A673 (cell line): ENCODE measurements around the gene PLD1. TPM values are rescaled to one million over a fixed set of nuclear protein-coding genes. Genes with fewer than 3 reads are reported as not detected.

Experiments
- BruUV-seq: library from RNA; stranded (reverse); fragments of 400-500 nt; replicated peaks from 2 replicates; lab custom pipeline; 2021; lab: Mats Ljungman, UMichigan
- CTCF ChIA-PET: fragments of 300-600 bp; sonication (Branson Sonifier 250); formaldehyde crosslinking; loops from one replicate; lab custom pipeline; 2022; ENCODE audit warnings: antibody characterized with exemption; lab: Charles Lee
- POLR2A ChIA-PET: fragments of 300-600 bp; sonication (Branson Sonifier 250); formaldehyde crosslinking; loops from one replicate; lab custom pipeline; 2022; ENCODE audit warnings: antibody characterized with exemption; ENCODE audit not compliant: low non-redundant PET; lab: Charles Lee
- DNase-seq: peaks from one replicate; pipeline ENCODE4 v3.0.0-alpha.2; 2015; ENCODE audit warnings: low spot score
- H3K27ac ChIP-seq: fragments of 200-600 bp; sonication (generic); 2 replicates; pipeline ENCODE4 v1.5.1; 2016; ENCODE audit warnings: mixed run types, low read depth, mild to moderate bottlenecking, mixed read lengths, antibody characterized with exemption, low read length; ENCODE audit not compliant: poor library complexity, severe bottlenecking
- H3K27me3 ChIP-seq: fragments of 200-600 bp; sonication (generic); replicated peaks from 2 replicates; pipeline ENCODE4 v1.6.1; 2017; ENCODE audit warnings: mixed run types, low read depth, mild to moderate bottlenecking, mixed read lengths, antibody characterized with exemption, low read length; ENCODE audit not compliant: insufficient read depth, poor library complexity
- H3K36me3 ChIP-seq: fragments of 200-600 bp; sonication (generic); 2 replicates; pipeline ENCODE4 v1.6.1; 2016; ENCODE audit warnings: mixed run types, mild to moderate bottlenecking, mixed read lengths, antibody characterized with exemption, low read length; ENCODE audit not compliant: insufficient read depth, poor library complexity, severe bottlenecking
- H3K4me1 ChIP-seq: fragments of 200-600 bp; sonication (generic); 2 replicates; pipeline ENCODE4 v1.6.1; 2017; ENCODE audit warnings: mixed run types, mild to moderate bottlenecking, mixed read lengths, antibody characterized with exemption, low read length; ENCODE audit not compliant: insufficient read depth, poor library complexity, severe bottlenecking
- H3K4me3 ChIP-seq: fragments of 200-600 bp; sonication (generic); 2 replicates; pipeline ENCODE4 v1.5.1; 2016; ENCODE audit warnings: low read depth, mixed run types, mild to moderate bottlenecking, mixed read lengths, low read length; ENCODE audit not compliant: poor library complexity, severe bottlenecking
- H3K9me3 ChIP-seq: fragments of 200-600 bp; sonication (generic); 2 replicates; pipeline ENCODE4 v1.6.1; 2016; ENCODE audit warnings: mixed run types, low read depth, mild to moderate bottlenecking, mixed read lengths, antibody characterized with exemption, low read length; ENCODE audit not compliant: poor library complexity, severe bottlenecking
- EZH2 ChIP-seq: fragments of 200-600 bp; sonication (generic); IDR thresholded peaks from 2 replicates; pipeline ENCODE4 v1.6.1; 2017; ENCODE audit warnings: borderline replicate concordance, low read depth, mild to moderate bottlenecking, mixed read lengths, antibody characterized with exemption, low read length; ENCODE audit not compliant: poor library complexity, severe bottlenecking
- intact Hi-C: fragments of 100-400 bp; cut with micrococcal nuclease; formaldehyde crosslinking; loops from one replicate; pipeline ENCODE4 v1.10.0; 2022; ENCODE audit not compliant: unreplicated experiment
- total RNA-seq: library from RNA; stranded (reverse); gene quantifications from 2 replicates; pipeline ENCODE4 v1.2.3, GENCODE V29; 2021
- TF ChIP-seq, protein P1 (sequence below): fragments of 300-800, 200-600 bp; sonication (generic); conservative IDR thresholded peaks from 2 replicates; pipeline ENCODE4 v1.5.1; 2017; ENCODE audit warnings: low read depth, mild to moderate bottlenecking, antibody characterized with exemption, low read length, moderate library complexity, mixed read lengths

The PLD1 gene
- total RNA-seq, 1 experiment from 2014 or later, result 3.2 TPM

DNA sequence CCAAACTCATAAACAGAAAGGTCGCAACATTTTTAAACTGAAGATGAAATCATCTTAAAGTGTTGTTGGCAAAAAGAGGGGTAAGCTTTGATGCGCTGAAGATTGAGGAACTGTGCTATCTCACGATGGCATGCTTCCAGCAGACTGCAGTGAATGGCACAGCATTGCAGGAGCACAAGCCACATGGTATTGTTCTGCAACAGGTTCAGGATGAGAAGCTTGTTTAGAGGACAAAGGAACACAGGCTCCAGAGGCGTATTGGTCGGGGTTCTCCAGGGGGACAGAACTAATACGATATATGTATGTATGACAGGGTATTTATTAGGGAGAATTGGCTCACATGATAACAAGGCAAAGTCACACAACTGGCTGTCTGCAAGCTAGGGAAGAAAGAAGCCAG, 13.8 kb upstream of the PLD1 start:
- TF ChIP-seq, protein P1, sequence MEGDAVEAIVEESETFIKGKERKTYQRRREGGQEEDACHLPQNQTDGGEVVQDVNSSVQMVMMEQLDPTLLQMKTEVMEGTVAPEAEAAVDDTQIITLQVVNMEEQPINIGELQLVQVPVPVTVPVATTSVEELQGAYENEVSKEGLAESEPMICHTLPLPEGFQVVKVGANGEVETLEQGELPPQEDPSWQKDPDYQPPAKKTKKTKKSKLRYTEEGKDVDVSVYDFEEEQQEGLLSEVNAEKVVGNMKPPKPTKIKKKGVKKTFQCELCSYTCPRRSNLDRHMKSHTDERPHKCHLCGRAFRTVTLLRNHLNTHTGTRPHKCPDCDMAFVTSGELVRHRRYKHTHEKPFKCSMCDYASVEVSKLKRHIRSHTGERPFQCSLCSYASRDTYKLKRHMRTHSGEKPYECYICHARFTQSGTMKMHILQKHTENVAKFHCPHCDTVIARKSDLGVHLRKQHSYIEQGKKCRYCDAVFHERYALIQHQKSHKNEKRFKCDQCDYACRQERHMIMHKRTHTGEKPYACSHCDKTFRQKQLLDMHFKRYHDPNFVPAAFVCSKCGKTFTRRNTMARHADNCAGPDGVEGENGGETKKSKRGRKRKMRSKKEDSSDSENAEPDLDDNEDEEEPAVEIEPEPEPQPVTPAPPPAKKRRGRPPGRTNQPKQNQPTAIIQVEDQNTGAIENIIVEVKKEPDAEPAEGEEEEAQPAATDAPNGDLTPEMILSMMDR, result no peak
- DNase-seq, result no peak
- Histone ChIP-seq H3K27me3 (no peaks in the 10 kb centered on the region), H3K4me3 (no peak overlapping the region), H3K4me1 (peaks cover 10% of the 10 kb centered on the region), H3K9me3 (no peaks in the 10 kb centered on the region), H3K27ac (no peak overlapping the region), H3K36me3 (no peaks in the 10 kb centered on the region)
- POLR2A ChIA-PET, result no interaction called here
- BruUV-seq, result no TSS peak
- CTCF ChIA-PET, result no interaction called here
- intact Hi-C loops, result no loop called here

DNA sequence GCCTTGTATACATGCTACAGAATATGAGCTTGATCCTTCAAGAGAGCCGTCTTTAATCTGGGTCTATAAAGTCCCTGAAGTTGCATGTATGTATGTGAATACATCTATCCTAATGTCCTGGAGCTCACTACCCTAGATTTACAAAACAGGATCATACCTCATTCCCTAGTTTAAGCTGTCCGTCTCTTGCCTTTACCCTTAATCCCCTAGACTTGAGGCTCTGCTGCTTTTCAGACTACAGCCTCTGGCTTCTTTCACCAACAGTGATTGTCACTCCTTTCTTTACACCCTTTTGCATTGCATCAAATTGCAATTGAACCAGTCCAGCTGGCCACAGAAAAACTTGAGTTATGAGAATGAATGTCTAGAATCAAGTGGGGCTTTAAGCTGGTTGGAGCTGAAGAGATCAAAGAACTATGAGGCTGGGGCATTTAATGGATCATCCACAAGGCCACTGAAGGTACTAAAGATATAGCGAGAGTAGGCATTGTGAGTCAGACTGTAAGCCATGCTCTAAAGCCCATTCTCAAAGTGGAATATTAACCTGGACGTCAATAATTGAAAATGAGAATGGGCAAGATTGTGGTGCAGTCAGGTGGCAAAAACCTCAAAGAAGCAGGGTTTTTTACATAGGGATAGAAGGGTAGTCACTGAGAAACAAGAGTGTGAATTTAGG, 12.3 kb upstream of the PLD1 start:
- Histone ChIP-seq H3K4me1 (peaks cover 8% of the 10 kb centered on the region), H3K27me3 (no peaks in the 10 kb centered on the region), H3K36me3 (no peaks in the 10 kb centered on the region), H3K4me3 (no peak overlapping the region), H3K27ac (no peak overlapping the region), H3K9me3 (no peaks in the 10 kb centered on the region)
- POLR2A ChIA-PET, result no interaction called here
- intact Hi-C loops, result no loop called here
- CTCF ChIA-PET, result no interaction called here
- TF ChIP-seq, protein P1, result no peak
- no peak for TF ChIP-seq EZH2
- BruUV-seq, result no TSS peak
- no peak for DNase-seq

DNA sequence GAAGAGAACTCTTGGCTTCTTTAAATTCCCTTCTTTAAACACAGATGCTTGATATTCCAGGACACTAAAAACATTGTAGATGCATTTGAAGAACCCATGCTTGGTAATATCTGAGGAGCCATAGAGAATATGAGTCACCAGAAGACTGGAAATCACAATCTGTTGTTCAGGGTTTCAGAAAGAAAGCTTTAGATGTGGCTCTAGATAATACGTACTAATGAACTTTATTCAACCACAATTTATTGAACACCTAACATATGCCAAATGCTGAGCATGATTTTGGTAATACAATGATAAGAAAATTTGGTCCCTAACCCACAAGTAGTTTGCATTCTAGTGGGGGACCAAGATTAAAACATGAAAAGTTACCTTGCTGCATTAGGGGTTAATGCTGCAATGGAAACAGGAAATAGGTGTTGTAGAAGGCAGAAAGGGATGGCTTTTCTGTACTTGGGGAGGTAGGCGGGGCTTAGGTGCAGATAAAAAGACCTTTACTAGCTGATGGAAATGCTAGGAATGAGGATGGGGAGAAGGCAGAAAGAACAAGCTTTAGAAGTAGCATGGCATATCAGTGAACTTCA, 11.6 kb upstream of the PLD1 start:
- Histone ChIP-seq H3K36me3 (no peaks in the 10 kb centered on the region), H3K4me1 (peaks cover 8% of the 10 kb centered on the region), H3K9me3 (no peaks in the 10 kb centered on the region), H3K27ac (no peak overlapping the region), H3K4me3 (no peak overlapping the region), H3K27me3 (no peaks in the 10 kb centered on the region)
- no TSS peak for BruUV-seq
- TF ChIP-seq EZH2, result no peak
- ChIA-PET CTCF (no interaction called here), POLR2A (no interaction called here)
- no peak for DNase-seq
- intact Hi-C loops, result no loop called here

DNA sequence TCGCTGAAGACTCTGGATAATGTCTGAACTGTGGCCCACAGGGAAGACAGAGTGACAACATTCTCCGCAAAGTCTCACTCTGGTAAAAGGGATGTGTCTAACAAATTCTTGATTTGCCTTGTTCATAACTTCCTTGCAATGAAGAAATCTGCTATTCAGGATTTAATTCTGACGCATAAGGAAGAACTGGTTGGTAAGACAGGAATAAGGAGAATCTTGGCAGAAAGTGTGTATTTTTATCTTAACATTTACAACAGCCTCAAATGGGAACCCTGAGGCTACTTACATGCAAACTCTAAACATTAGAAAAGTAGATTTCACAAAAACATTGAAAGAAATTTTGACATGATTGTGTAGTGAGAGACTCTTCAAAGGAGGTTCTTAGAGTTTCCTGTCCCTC, 10.8 kb upstream of the PLD1 start:
- H3K27ac ChIP-seq, result no peak overlapping the region
- H3K4me1 ChIP-seq, result peaks cover 8% of the 10 kb centered on the region
- no peaks in the 10 kb centered on the region for H3K36me3 ChIP-seq
- no peak for DNase-seq
- TF ChIP-seq, protein P1, result no peak
- no peak for TF ChIP-seq EZH2
- H3K9me3 ChIP-seq, result no peaks in the 10 kb centered on the region
- H3K4me3 ChIP-seq, result no peak overlapping the region
- intact Hi-C loops, result no loop called here
- ChIA-PET CTCF (no interaction called here), POLR2A (no interaction called here)
- H3K27me3 ChIP-seq, result no peaks in the 10 kb centered on the region
- no TSS peak for BruUV-seq
